NCI-H1930 (cell line): ENCODE results near the gene RUBCNL.

Experiments
- DNase-seq, 2 experiments: peaks; one replicate each; lab custom pipeline; 2025; lab: John Stamatoyannopoulos, UW

RUBCNL gene

GRCh38 chr13:46341112-46341711 lies 45.8 kb downstream of the RUBCNL start:
- no peak for DNase-seq

GRCh38 chr13:46340631-46341111 lies 46.4 kb downstream of the RUBCNL start:
- no peak for DNase-seq

GRCh38 chr13:46340011-46340410 lies 47.0 kb downstream of the RUBCNL start:
- DNase-seq, result no peak

DNA sequence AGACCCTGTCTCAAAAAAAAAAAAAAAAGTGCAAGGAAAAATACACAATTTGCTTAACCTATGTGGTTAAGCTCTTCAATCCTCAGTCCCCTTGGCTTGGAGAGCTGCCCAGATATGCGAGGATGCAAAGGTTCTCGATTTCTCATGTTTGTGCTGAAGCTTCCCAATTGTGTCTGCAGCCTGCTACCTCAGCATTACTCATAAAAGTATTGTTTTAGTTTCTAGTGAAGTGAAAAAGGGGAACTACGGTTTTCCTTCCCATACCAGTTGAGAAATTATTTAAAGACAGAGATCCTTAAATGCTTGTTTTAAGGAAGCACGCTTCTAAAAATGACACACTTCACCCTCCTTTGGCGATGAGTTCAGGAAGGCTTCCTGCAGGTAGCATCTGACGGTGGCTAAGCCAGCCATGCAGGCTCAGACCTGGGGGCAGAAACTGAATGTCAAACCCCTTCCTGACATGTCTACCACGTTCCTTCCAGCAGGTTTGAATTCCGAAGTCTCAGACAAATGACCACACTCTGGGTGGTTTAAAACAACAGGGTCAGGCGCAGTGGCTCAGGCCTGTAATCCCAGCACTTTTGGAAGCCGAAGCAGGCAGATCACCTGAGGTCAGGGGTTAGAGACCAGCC lies 47.9 kb downstream of the RUBCNL start:
- no peak for DNase-seq

GRCh38 chr13:46337700-46338099 lies 49.4 kb downstream of the RUBCNL start:
- DNase-seq, result no peak

DNA sequence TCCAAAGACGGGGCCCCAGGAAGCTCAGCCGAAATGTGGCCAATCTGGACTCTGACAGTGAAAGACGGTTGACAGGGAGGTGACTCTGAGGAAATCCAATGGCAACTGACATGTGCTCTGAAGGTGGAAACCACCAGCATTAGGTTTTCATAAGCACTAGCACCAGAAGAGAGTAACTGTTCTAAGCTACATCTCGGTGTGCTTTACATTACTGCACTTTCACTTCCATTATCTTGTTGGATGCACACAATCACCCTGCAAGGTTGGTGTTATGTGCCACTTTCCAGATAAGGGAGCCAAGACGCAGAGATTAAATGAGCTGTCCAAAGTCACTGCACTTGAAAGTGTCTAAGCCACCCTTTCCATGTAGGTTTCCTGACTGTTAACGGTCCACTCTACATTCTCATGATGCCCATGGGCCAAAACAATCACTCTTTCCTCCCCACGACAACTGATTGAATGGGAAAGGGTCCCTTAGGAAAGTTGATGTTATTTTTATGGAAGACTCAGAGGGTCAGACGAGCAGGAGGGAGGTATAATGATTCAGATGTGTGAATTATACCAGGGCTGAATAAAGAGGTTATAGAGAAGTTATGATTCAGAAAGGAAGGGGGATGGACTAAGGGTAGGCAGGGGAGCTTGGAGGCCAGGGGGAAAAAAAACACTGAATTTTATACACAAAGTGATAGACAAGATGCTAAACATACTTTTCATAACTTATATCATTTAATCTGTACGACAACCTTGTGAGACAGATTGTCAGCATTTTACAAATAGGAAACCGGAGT lies 52.8 kb downstream of the RUBCNL start:
- no peak for DNase-seq

DNA sequence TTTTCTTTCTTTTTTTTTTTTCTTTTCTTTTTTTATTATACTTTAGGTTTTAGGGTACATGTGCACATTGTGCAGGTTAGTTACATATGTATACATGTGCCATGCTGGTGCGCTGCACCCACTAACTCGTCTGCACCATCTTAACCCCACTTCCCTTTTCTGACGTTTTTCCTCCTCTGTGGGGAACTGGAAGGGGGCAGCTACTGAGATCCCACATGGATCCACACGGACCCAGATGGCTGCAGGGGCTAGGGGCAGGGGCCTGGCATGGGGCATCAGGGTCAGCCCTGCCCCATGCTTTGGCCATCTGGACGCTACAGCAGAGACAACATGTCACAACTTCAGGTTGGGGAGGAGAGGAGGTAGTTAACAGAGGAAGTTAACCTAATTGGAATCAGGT lies 54.3 kb downstream of the RUBCNL start:
- DNase-seq, result no peak

- DNase-seq, result no peak
These were observed 57.4 kb downstream of the RUBCNL start for GRCh38 chr13:46329624-46330023.

- no peak for DNase-seq
These were observed 59.8 kb downstream of the RUBCNL start for GRCh38 chr13:46327246-46327645.

- DNase-seq, result no peak
These were observed 62.1 kb downstream of the RUBCNL start for GRCh38 chr13:46324976-46325375.

DNA sequence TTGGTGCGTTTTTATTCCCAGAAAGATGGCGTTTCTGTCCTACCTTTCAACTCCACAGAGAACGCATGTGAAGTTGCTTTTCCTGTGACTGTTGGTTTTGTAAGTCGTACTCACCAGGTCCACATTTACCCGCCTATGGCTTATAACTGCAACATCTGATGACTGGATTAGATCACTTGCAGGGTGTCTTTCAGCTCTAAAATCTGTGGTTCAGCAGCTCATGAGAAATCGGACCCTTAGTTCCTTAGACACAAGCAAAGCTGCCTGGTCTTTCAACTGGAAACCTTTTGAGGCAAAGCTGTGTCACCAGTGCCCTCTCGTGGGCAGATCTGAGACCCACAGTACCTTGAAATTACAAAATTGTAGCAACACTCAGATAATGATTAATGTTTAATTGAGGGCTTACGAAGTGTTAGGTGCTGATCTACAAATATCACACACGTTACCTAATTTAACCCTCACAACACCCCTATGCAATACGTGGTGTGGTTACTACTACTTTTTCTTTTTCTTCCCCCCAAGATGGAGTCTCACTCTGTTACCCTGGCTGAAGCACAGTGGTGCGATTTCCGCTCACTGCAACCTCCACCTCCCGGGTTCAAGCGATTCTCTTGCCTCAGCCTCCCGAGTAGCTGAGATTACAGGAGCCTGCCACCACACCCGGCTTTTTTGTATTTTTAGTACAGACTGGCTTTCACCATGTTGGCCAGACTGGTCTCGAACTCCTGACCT lies 65.4 kb downstream of the RUBCNL start:
- DNase-seq, result peak; percentile 11 to 59

DNA sequence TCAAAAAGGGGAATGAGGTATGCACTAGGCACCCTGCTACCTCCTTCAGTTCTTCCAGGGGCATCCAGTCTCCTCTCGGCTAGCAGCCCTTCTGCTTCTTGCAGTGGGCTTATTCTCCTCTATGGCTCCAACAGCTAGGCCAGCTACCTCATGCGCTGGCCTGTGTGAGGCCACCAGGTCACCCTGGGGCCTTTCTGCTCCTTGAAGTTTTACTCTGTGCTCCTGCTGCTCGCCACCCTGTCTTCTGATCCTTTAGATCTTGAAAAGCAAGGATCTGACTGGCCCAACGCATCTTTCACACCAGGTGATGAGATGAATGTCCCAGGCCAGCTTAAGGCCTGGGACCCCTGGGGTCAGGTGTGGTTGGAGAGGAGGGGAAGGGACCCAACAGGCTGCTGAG lies 66.2 kb downstream of the RUBCNL start:
- DNase-seq, result no peak

GRCh38 chr13:46320406-46320805 lies 66.6 kb downstream of the RUBCNL start:
- no peak for DNase-seq

DNA sequence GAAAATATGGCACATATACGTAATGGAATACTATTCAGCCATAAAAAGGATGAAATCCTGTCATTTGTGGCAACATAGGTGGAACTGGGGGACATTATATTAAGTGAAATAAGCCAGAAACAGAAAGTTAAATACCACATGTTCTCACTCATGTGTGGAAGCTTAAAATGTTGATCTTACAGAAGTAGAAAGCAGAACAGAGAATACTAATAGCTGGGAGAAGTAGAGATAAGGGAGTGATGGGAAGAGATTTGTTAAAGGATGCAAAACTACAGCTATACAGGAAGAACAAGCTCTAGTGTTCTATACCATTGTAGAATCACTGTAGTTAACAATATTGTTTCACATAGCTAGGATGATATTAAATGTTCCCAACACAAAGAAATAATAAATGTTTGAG lies 68.1 kb downstream of the RUBCNL start:
- DNase-seq, result no peak

DNA sequence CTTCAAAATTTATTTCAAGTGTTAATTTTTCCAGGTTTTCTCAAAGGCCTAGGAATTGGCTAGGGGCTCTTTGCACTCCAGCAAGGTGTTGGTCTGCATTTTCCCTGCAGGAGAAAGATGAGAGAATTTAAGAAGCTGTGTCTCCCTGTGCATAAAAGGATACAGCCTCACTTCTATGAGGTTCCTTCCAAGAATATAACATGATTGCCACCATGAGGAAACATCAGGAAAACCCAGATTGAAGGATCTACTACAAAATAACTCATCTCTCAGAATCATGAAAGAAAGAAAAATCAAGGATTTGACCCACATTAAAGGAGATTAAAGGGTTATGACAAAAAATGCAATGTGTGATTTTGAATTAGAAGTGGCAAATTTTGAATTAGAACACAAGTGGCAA lies 69.9 kb downstream of the RUBCNL start:
- no peak for DNase-seq

DNA sequence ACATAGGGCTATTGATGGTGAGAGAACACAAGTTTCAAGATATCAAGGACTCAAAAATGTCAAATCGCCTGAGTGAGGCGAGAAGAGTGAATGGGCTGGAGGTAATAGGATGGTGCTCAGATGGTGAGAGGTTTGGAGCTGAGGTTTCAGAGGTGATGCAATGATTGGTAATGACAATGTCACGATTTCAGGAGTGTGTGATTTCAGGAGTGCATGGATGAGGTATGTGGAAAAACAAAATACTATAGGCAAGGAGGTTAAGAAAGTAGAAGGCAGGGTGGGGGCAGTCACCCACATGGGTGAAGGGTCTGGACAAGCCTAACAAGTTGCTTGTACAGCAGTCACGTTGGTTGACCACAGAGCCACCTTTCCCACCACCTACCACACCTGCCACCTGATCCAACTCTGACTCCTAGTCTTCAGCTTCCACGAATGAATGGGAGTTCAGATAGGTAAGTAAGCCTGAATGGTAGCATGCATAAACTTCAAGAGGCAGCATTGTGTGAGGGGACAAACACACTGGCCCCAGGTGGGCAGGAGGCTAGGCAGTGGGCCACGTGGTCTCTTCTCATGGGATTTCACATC lies 71.5 kb downstream of the RUBCNL start:
- DNase-seq, result no peak

DNA sequence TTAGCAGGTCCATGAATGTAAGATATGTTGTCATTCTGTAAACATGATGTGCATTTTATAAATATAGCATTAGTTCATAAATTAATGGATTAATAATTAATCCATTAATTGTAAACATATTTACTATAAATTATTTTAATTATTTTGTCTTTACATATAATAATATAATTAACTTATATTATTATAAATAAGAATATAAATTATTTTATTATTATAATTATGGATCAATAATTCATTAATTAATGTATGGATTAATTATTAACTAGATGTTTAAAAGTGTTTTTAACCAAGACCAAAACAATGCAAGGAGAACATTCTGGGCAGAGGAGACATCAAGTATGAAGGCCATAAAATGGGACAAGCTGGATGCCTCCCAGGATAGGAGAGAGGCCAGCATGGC lies 72.0 kb downstream of the RUBCNL start:
- no peak for DNase-seq

DNA sequence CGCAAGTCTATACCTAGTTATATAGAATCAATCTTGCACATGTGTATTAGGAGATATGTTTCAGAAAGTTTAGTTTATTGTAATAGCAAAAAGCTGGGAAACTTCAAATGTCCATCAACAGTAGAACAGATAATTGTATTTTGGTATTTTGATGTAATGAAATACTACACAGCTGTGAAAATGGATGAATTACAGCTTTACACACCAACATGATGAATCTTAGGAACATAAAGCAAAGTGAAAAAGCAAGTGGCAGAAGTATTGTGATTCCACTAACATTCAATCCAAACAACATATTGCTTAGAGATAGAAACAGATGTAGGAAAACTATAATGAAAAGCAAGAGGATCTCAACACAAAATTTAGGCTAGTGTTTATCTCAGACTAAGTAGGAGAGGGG lies 72.5 kb downstream of the RUBCNL start:
- DNase-seq, result no peak

DNA sequence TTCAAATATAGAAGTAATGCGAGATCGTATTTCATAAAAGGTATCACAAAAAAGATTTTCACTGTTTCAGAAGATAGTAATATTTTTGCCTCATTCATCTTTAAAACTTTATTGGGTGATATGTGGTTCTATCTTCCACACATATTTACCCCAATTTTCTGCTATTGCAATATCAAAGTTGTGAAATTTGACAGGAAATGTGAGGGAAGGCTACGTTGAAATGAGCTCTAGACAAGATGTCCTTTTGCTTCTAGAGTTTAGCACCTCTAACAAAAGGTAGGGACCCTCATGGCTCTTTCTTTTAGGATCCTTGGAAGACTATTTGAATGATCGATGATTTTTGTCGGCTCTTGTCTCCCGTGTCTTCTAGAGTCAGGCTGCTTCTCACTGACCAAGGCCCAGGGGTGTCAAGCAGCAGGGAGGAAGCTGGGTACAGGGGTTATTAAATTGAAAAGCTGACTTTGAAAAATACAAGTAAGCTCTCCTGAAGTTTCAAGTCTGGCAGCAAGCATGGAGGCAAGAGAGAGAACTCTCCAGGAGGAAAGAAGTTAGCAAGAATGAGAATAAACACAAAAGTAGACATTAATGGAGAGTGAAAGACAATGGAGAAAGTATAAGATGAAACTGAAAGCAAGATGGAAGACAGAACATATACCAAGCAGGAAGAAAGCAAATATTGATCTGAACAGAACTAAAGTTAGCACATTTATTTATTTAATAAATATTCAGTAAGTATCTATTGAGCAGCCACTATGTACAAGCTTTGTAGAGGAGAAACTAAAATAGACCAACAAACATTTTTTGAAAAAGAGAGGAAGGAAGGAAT lies 73.4 kb downstream of the RUBCNL start:
- DNase-seq, result no peak

- no peak for DNase-seq
These were observed 74.0 kb downstream of the RUBCNL start for GRCh38 chr13:46313024-46313423.

DNA sequence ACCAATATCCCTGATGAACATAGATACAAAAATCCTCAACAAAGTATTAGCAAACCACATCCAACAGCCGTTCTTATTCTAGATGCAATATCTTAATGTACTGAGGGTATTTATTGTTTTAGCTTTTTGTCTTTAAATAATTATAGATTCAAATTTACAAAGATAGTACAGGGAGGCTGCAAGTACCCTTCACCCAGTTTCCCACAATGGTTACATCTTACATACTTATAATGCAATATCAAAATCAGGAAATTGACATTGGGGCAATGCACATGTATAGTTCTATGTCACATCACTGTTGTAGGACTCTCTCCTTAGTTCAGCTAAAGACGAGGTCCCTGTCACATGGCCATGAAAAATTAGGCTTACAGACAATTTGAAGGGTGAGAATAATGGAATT lies 75.8 kb downstream of the RUBCNL start:
- no peak for DNase-seq
